ENCODE data around the gene USH2A. TPM values are rescaled to one million over a fixed set of nuclear protein-coding genes. Genes with fewer than 3 reads are reported as not detected.

USH2A gene
- total RNA-seq, 1 donor from 2014 or later, result 0.55 TPM

- Mint-ChIP-seq H3K4me3 (ENCODE audit: low read depth) (no peak overlapping the region), H3K36me3 (ENCODE audit: insufficient read depth) (no peaks in the 10 kb centered on the region), H3K9me3 (ENCODE audit: low read depth) (no peaks in the 10 kb centered on the region), H3K27me3 (no peaks in the 10 kb centered on the region), H3K4me1 (ENCODE audit: low read depth) (peaks cover 3% of the 10 kb centered on the region), H3K27ac (no peak overlapping the region)
- DNase-seq (ENCODE audit: low spot score, unreplicated experiment), result no peak
- no peak for TF ChIP-seq CTCF (IDR thresholded peaks at IDR 0.05; ENCODE audit: unreplicated experiment)
Measured at GRCh38 chr1:216433175-216433574, 9.9 kb upstream of the USH2A start.

- Mint-ChIP-seq H3K4me1 (ENCODE audit: low read depth) (peaks cover 3% of the 10 kb centered on the region), H3K27ac (no peak overlapping the region), H3K4me3 (ENCODE audit: low read depth) (no peak overlapping the region), H3K27me3 (no peaks in the 10 kb centered on the region), H3K9me3 (ENCODE audit: low read depth) (no peaks in the 10 kb centered on the region), H3K36me3 (ENCODE audit: insufficient read depth) (no peaks in the 10 kb centered on the region)
- TF ChIP-seq CTCF (IDR thresholded peaks at IDR 0.05; ENCODE audit: unreplicated experiment), result no peak
- no peak for DNase-seq (ENCODE audit: low spot score, unreplicated experiment)
Measured at GRCh38 chr1:216430744-216431143, 7.5 kb upstream of the USH2A start.

GRCh38 chr1:216425577-216425976 is 2.3 kb upstream of the USH2A start:
- DNase-seq (ENCODE audit: low spot score, unreplicated experiment), result no peak
- Mint-ChIP-seq H3K27ac (no peak overlapping the region), H3K36me3 (ENCODE audit: insufficient read depth) (no peaks in the 10 kb centered on the region), H3K4me1 (ENCODE audit: low read depth) (peaks cover 4% of the 10 kb centered on the region), H3K4me3 (ENCODE audit: low read depth) (no peak overlapping the region), H3K27me3 (no peaks in the 10 kb centered on the region), H3K9me3 (ENCODE audit: low read depth) (no peaks in the 10 kb centered on the region)
- no peak for TF ChIP-seq CTCF (IDR thresholded peaks at IDR 0.05; ENCODE audit: unreplicated experiment)

- no peaks in the 10 kb centered on the region for H3K27me3 Mint-ChIP-seq
- no peak overlapping the region for H3K4me3 Mint-ChIP-seq (ENCODE audit: low read depth)
- peaks cover 9% of the 10 kb centered on the region for H3K4me1 Mint-ChIP-seq (ENCODE audit: low read depth)
- no peak for DNase-seq (ENCODE audit: low spot score, unreplicated experiment)
- no peak overlapping the region for H3K27ac Mint-ChIP-seq
- no peaks in the 10 kb centered on the region for H3K36me3 Mint-ChIP-seq (ENCODE audit: insufficient read depth)
- no peaks in the 10 kb centered on the region for H3K9me3 Mint-ChIP-seq (ENCODE audit: low read depth)
- no peak for TF ChIP-seq CTCF (IDR thresholded peaks at IDR 0.05; ENCODE audit: unreplicated experiment)
Measured at GRCh38 chr1:216420746-216421145, 2.5 kb downstream of the USH2A start.

- H3K27ac Mint-ChIP-seq, result no peak overlapping the region
- no peaks in the 10 kb centered on the region for H3K9me3 Mint-ChIP-seq (ENCODE audit: low read depth)
- H3K27me3 Mint-ChIP-seq, result no peaks in the 10 kb centered on the region
- DNase-seq (ENCODE audit: low spot score, unreplicated experiment), result no peak
- H3K36me3 Mint-ChIP-seq (ENCODE audit: insufficient read depth), result no peaks in the 10 kb centered on the region
- no peak for TF ChIP-seq CTCF (IDR thresholded peaks at IDR 0.05; ENCODE audit: unreplicated experiment)
- no peak overlapping the region for H3K4me3 Mint-ChIP-seq (ENCODE audit: low read depth)
- peaks cover 9% of the 10 kb centered on the region for H3K4me1 Mint-ChIP-seq (ENCODE audit: low read depth)
Measured at GRCh38 chr1:216420263-216420662, 3.0 kb downstream of the USH2A start.
